HK-2 (cell line): ENCODE results near the gene ART3.

ENCODE experiments used
- DNase-seq: peaks from one replicate; pipeline ENCODE4 v3.0.0-alpha.2; 2018; ENCODE audit not compliant: unreplicated experiment

The ART3 gene

GRCh38 chr4:76067652-76068286, 6.7 kb upstream of the ART3 start:
- peak; percentile 44 for DNase-seq

GRCh38 chr4:76072760-76073159, 1.7 kb upstream of the ART3 start:
- DNase-seq, result no peak

- DNase-seq, result no peak
These were observed 588 bp downstream of the ART3 start for GRCh38 chr4:76074993-76075600.

- DNase-seq, result no peak
These were observed 3.6 kb downstream of the ART3 start for GRCh38 chr4:76078033-76078613.

GRCh38 chr4:76083386-76083988, 9.0 kb downstream of the ART3 start:
- no peak for DNase-seq

- DNase-seq, result no peak
These were observed 10.0 kb downstream of the ART3 start for GRCh38 chr4:76084542-76084941.

- peak; percentile 36 for DNase-seq
These were observed 12.7 kb downstream of the ART3 start for GRCh38 chr4:76087007-76087769.

- no peak for DNase-seq
These were observed 14.2 kb downstream of the ART3 start for GRCh38 chr4:76088719-76089118.

GRCh38 chr4:76090241-76090691, 15.8 kb downstream of the ART3 start:
- DNase-seq, result no peak

GRCh38 chr4:76091052-76091451, 16.5 kb downstream of the ART3 start:
- no peak for DNase-seq

- DNase-seq, result no peak
These were observed 21.1 kb downstream of the ART3 start for GRCh38 chr4:76095568-76095967.

- no peak for DNase-seq
These were observed 21.6 kb downstream of the ART3 start for GRCh38 chr4:76096076-76096475.

GRCh38 chr4:76105652-76106051, 31.1 kb downstream of the ART3 start:
- DNase-seq, result no peak

- DNase-seq, result no peak
These were observed 31.9 kb downstream of the ART3 start for GRCh38 chr4:76106442-76106841.

GRCh38 chr4:76108467-76109181, 34.1 kb downstream of the ART3 start:
- DNase-seq, result no peak

GRCh38 chr4:76116821-76117220, 42.3 kb downstream of the ART3 start:
- no peak for DNase-seq

- no peak for DNase-seq
These were observed 43.0 kb downstream of the ART3 start for GRCh38 chr4:76117536-76117935.

- DNase-seq, result no peak
These were observed 45.7 kb downstream of the ART3 start for GRCh38 chr4:76120199-76120598.

GRCh38 chr4:76125816-76126215, 51.3 kb downstream of the ART3 start:
- DNase-seq, result no peak

GRCh38 chr4:76127754-76128153, 53.2 kb downstream of the ART3 start:
- DNase-seq, result no peak

- DNase-seq, result no peak
These were observed 66.7 kb downstream of the ART3 start for GRCh38 chr4:76141241-76141640.

- DNase-seq, result no peak
These were observed 70.0 kb downstream of the ART3 start for GRCh38 chr4:76144546-76144945.
